GM23338 (cell line): ENCODE results near the gene SORCS3. TPM values are rescaled to one million over a fixed set of nuclear protein-coding genes. Genes with fewer than 3 reads are reported as not detected.

Experiments used
- ATAC-seq: fragments of 200-7000 bp; cut with Tn5 transposase; 3 replicates; pipeline ENCODE4 v1.9.1; 2020
- DNase-seq: peaks from one replicate; pipeline ENCODE4 v3.0.0-alpha.2; 2015; ENCODE audit warnings: low spot score
- H2AFZ ChIP-seq: fragments of 200-600 bp; sonication (generic); 2 replicates; pipeline ENCODE4 v1.8.0; 2016; ENCODE audit warnings: antibody characterized with exemption, mild to moderate bottlenecking, moderate library complexity
- H3F3A ChIP-seq: fragments of 200-600 bp; sonication (generic); replicated peaks from 2 replicates; pipeline ENCODE4 v1.8.0; 2017; ENCODE audit warnings: antibody characterized with exemption, mixed run types, low read depth
- H3K27ac ChIP-seq: fragments of 200-600 bp; sonication (generic); 2 replicates; pipeline ENCODE4 v1.6.1; 2016; ENCODE audit warnings: low read depth
- H3K27me3 ChIP-seq: fragments of 200-600 bp; sonication (generic); 2 replicates; pipeline ENCODE4 v1.8.0; 2016; ENCODE audit warnings: mild to moderate bottlenecking, mixed run types, moderate library complexity; ENCODE audit not compliant: insufficient read depth
- H3K36me3 ChIP-seq: fragments of 200-600 bp; sonication (generic); 2 replicates; pipeline ENCODE4 v1.8.0; 2016; ENCODE audit warnings: mild to moderate bottlenecking; ENCODE audit not compliant: insufficient read depth
- H3K4me1 ChIP-seq: fragments of 200-600 bp; sonication (generic); 2 replicates; pipeline ENCODE4 v1.8.0; 2016; ENCODE audit warnings: mild to moderate bottlenecking, moderate library complexity; ENCODE audit not compliant: insufficient read depth
- H3K4me2 ChIP-seq: fragments of 200-600 bp; sonication (generic); 2 replicates; pipeline ENCODE4 v1.7.1; 2017; ENCODE audit warnings: mixed run types
- H3K4me3 ChIP-seq: fragments of 200-600 bp; sonication (generic); 2 replicates; pipeline ENCODE4 v1.6.1; 2016; ENCODE audit warnings: mixed run types
- H3K79me2 ChIP-seq: fragments of 200-600 bp; sonication (generic); replicated peaks from 2 replicates; pipeline ENCODE4 v1.8.0; 2017; ENCODE audit warnings: mild to moderate bottlenecking; ENCODE audit not compliant: insufficient read depth
- H3K9me2 ChIP-seq: fragments of 200-600 bp; sonication (generic); 2 replicates; pipeline ENCODE4 v1.8.0; 2017; ENCODE audit not compliant: insufficient read depth
- H4K20me1 ChIP-seq: fragments of 200-600 bp; sonication (generic); replicated peaks from 2 replicates; pipeline ENCODE4 v1.8.0; 2017; ENCODE audit warnings: mild to moderate bottlenecking; ENCODE audit not compliant: insufficient read depth
- H3K27ac Mint-ChIP-seq: 2 replicates; pipeline ENCODE4 v1.8.0; 2020; ENCODE audit warnings: inconsistent platforms, mild to moderate bottlenecking, moderate library complexity, mixed read lengths
- H3K27me3 Mint-ChIP-seq: 3 replicates; pipeline ENCODE4 v1.8.0; 2022; ENCODE audit warnings: low read depth, mild to moderate bottlenecking, moderate library complexity, mixed read lengths, inconsistent platforms; ENCODE audit not compliant: insufficient read depth, poor library complexity
- H3K36me3 Mint-ChIP-seq: 3 replicates; pipeline ENCODE4 v1.8.0; 2021; ENCODE audit warnings: low read depth, mild to moderate bottlenecking, inconsistent platforms, moderate library complexity, mixed read lengths
- H3K4me1 Mint-ChIP-seq: 3 replicates; pipeline ENCODE4 v1.8.0; 2020; ENCODE audit warnings: mild to moderate bottlenecking, inconsistent platforms, mixed read lengths
- H3K4me3 Mint-ChIP-seq: 3 replicates; pipeline ENCODE4 v1.8.0; 2021; ENCODE audit warnings: moderate library complexity, mild to moderate bottlenecking, inconsistent platforms, mixed read lengths
- H3K9me3 Mint-ChIP-seq: 3 replicates; pipeline ENCODE4 v1.8.0; 2020; ENCODE audit warnings: moderate library complexity, mild to moderate bottlenecking, inconsistent platforms, mixed read lengths
- EZH2 ChIP-seq: fragments of 200-600 bp; sonication (generic); IDR thresholded peaks from one replicate; pipeline ENCODE4 v1.8.0; 2017; ENCODE audit warnings: antibody characterized with exemption, mild to moderate bottlenecking, low read depth; ENCODE audit not compliant: unreplicated experiment
- EZH2phosphoT487 ChIP-seq: fragments of 200-600 bp; sonication (generic); IDR thresholded peaks from one replicate; pipeline ENCODE4 v1.8.1; 2018; ENCODE audit warnings: antibody characterized with exemption; ENCODE audit not compliant: unreplicated experiment
- JUNB ChIP-seq: IDR thresholded peaks from one replicate; pipeline ENCODE4 v1.6.1; 2016; ENCODE audit warnings: antibody characterized with exemption; ENCODE audit not compliant: unreplicated experiment
- NANOG ChIP-seq: IDR thresholded peaks from 2 replicates; pipeline ENCODE4 v1.6.1; 2016; ENCODE audit warnings: antibody characterized with exemption, borderline replicate concordance
- POLR2AphosphoS5 ChIP-seq: IDR thresholded peaks from 2 replicates; pipeline ENCODE4 v1.6.1; 2016; ENCODE audit warnings: antibody characterized with exemption, low read depth
- STAT1 ChIP-seq: IDR thresholded peaks from one replicate; pipeline ENCODE4 v1.6.1; 2016; ENCODE audit warnings: antibody characterized with exemption; ENCODE audit not compliant: unreplicated experiment
- ZNF114 ChIP-seq: fragments of 250-450 bp; sonication (Bioruptor Pico); IDR thresholded peaks from 2 replicates; pipeline ENCODE4 v1.5.0; 2020; ENCODE audit warnings: mild to moderate bottlenecking, moderate library complexity
- ZNF331 ChIP-seq: fragments of 250-450 bp; sonication (Bioruptor Pico); IDR thresholded peaks from 2 replicates; pipeline ENCODE4 v1.5.0; 2020; ENCODE audit warnings: low read depth, mild to moderate bottlenecking, moderate library complexity
- polyA plus RNA-seq: library from polyadenylated mRNA; unstranded; fragments of >200 nt; fragmentation: Nextera tagmentation; extraction: Ambion mirVana; gene quantifications from 2 replicates; pipeline ENCODE4 v1.2.1, GENCODE V29; 2016
- total RNA-seq: library from RNA; depleted of rRNA; stranded (reverse); fragments of >200 nt; shearing (Covaris generic); gene quantifications from 2 replicates; pipeline ENCODE4 v1.2.3, GENCODE V29; 2014
- TF ChIP-seq, protein P1 (sequence below): IDR thresholded peaks from one replicate; pipeline ENCODE4 v1.6.1; 2018; ENCODE audit warnings: antibody characterized with exemption; ENCODE audit not compliant: unreplicated experiment
- TF ChIP-seq, protein P2 (sequence below): fragments of 250-450 bp; sonication (Bioruptor Pico); IDR thresholded peaks from 2 replicates; pipeline ENCODE4 v1.5.0; 2020; ENCODE audit warnings: mild to moderate bottlenecking, moderate library complexity
- TF ChIP-seq, protein P3 (sequence below), 2 experiments: fragments of 200-600 bp in 1 of 2; sonication (generic) in 1 of 2; conservative IDR thresholded peaks; 2 replicates each; pipeline versions ENCODE4 v1.5.1 to v1.6.1; 2016 to 2017; ENCODE audit warnings: antibody characterized with exemption in 2 of 2, low read depth in 2 of 2, mild to moderate bottlenecking in 2 of 2, moderate library complexity in 1 of 2
- TF ChIP-seq, protein P4 (sequence below): IDR thresholded peaks from 2 replicates; pipeline ENCODE4 v1.6.1; 2016; ENCODE audit warnings: antibody characterized with exemption

SORCS3 gene
- total and polyA plus RNA-seq, 2 experiments from 2014 or later: 0.37 to 1.4 TPM

DNA sequence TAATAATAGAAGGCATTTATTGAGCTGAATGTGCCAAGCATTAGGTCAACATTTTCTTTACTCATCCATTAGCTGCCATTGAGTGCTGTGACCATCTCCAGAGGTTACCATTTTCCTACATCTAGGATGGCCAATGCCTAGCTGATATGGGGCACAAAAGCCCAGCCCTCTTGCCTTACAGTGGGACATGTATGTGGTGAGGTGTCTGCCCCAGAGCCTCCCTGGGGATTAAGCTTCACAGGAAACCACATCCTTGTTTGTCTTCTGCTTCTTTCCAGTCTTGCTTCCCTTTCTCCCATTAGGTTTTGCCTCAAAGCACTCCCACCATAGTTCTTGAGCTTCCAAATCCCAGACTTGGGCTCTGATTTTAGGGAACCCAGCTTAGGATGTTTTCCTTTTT lies 258.7 kb downstream of the SORCS3 start:
- no peak overlapping the region for H3K27ac ChIP-seq
- H3K79me2 ChIP-seq: no peaks in the 10 kb centered on the region
- Mint-ChIP-seq H3K36me3 (no peaks in the 10 kb centered on the region), H3K4me1 (no peaks in the 10 kb centered on the region; the same call in 2 of the 3 replicates), H3K27me3 (peaks cover 1% of the 10 kb centered on the region), H3K27ac (no peak overlapping the region), H3K9me3 (no peaks in the 10 kb centered on the region), H3K4me3 (no peak overlapping the region)
- 0 out of 2 replicates have a peak, but pooled peaks cover 2% of the 10 kb centered on the region for H3K9me2 ChIP-seq
- ATAC-seq (no peak), DNase-seq (no peak)
- no peaks in the 10 kb centered on the region for H3K36me3 ChIP-seq
- H3K4me2 ChIP-seq: no peak overlapping the region
- no peaks in the 10 kb centered on the region for H4K20me1 ChIP-seq
- no peaks in the 10 kb centered on the region for H3K4me1 ChIP-seq
- H2AFZ ChIP-seq: no peak overlapping the region
- no peaks in the 10 kb centered on the region for H3K27me3 ChIP-seq
- no peak overlapping the region for H3K4me3 ChIP-seq
- TF ChIP-seq, protein P1, sequence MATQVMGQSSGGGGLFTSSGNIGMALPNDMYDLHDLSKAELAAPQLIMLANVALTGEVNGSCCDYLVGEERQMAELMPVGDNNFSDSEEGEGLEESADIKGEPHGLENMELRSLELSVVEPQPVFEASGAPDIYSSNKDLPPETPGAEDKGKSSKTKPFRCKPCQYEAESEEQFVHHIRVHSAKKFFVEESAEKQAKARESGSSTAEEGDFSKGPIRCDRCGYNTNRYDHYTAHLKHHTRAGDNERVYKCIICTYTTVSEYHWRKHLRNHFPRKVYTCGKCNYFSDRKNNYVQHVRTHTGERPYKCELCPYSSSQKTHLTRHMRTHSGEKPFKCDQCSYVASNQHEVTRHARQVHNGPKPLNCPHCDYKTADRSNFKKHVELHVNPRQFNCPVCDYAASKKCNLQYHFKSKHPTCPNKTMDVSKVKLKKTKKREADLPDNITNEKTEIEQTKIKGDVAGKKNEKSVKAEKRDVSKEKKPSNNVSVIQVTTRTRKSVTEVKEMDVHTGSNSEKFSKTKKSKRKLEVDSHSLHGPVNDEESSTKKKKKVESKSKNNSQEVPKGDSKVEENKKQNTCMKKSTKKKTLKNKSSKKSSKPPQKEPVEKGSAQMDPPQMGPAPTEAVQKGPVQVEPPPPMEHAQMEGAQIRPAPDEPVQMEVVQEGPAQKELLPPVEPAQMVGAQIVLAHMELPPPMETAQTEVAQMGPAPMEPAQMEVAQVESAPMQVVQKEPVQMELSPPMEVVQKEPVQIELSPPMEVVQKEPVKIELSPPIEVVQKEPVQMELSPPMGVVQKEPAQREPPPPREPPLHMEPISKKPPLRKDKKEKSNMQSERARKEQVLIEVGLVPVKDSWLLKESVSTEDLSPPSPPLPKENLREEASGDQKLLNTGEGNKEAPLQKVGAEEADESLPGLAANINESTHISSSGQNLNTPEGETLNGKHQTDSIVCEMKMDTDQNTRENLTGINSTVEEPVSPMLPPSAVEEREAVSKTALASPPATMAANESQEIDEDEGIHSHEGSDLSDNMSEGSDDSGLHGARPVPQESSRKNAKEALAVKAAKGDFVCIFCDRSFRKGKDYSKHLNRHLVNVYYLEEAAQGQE: no peak
- TF ChIP-seq EZH2phosphoT487 (no peak), JUNB (no peak), EZH2 (no peak), NANOG (no peak), ZNF331 (CRISPR knock-in tag) (no peak), POLR2AphosphoS5 (no peak), ZNF114 (CRISPR knock-in tag) (no peak), STAT1 (no peak)
- TF ChIP-seq, protein P2, sequence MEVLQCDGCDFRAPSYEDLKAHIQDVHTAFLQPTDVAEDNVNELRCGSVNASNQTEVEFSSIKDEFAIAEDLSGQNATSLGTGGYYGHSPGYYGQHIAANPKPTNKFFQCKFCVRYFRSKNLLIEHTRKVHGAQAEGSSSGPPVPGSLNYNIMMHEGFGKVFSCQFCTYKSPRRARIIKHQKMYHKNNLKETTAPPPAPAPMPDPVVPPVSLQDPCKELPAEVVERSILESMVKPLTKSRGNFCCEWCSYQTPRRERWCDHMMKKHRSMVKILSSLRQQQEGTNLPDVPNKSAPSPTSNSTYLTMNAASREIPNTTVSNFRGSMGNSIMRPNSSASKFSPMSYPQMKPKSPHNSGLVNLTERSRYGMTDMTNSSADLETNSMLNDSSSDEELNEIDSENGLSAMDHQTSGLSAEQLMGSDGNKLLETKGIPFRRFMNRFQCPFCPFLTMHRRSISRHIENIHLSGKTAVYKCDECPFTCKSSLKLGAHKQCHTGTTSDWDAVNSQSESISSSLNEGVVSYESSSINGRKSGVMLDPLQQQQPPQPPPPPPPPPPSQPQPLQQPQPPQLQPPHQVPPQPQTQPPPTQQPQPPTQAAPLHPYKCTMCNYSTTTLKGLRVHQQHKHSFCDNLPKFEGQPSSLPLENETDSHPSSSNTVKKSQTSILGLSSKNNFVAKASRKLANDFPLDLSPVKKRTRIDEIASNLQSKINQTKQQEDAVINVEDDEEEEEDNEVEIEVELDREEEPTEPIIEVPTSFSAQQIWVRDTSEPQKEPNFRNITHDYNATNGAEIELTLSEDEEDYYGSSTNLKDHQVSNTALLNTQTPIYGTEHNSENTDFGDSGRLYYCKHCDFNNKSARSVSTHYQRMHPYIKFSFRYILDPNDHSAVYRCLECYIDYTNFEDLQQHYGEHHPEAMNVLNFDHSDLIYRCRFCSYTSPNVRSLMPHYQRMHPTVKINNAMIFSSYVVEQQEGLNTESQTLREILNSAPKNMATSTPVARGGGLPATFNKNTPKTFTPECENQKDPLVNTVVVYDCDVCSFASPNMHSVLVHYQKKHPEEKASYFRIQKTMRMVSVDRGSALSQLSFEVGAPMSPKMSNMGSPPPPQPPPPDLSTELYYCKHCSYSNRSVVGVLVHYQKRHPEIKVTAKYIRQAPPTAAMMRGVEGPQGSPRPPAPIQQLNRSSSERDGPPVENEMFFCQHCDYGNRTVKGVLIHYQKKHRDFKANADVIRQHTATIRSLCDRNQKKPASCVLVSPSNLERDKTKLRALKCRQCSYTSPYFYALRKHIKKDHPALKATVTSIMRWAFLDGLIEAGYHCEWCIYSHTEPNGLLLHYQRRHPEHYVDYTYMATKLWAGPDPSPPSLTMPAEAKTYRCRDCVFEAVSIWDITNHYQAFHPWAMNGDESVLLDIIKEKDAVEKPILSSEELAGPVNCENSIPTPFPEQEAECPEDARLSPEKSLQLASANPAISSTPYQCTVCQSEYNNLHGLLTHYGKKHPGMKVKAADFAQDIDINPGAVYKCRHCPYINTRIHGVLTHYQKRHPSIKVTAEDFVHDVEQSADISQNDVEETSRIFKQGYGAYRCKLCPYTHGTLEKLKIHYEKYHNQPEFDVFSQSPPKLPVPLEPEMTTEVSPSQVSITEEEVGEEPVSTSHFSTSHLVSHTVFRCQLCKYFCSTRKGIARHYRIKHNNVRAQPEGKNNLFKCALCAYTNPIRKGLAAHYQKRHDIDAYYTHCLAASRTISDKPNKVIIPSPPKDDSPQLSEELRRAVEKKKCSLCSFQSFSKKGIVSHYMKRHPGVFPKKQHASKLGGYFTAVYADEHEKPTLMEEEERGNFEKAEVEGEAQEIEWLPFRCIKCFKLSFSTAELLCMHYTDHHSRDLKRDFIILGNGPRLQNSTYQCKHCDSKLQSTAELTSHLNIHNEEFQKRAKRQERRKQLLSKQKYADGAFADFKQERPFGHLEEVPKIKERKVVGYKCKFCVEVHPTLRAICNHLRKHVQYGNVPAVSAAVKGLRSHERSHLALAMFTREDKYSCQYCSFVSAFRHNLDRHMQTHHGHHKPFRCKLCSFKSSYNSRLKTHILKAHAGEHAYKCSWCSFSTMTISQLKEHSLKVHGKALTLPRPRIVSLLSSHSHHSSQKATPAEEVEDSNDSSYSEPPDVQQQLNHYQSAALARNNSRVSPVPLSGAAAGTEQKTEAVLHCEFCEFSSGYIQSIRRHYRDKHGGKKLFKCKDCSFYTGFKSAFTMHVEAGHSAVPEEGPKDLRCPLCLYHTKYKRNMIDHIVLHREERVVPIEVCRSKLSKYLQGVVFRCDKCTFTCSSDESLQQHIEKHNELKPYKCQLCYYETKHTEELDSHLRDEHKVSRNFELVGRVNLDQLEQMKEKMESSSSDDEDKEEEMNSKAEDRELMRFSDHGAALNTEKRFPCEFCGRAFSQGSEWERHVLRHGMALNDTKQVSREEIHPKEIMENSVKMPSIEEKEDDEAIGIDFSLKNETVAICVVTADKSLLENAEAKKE (CRISPR knock-in tag): no peak
- TF ChIP-seq, protein P3, sequence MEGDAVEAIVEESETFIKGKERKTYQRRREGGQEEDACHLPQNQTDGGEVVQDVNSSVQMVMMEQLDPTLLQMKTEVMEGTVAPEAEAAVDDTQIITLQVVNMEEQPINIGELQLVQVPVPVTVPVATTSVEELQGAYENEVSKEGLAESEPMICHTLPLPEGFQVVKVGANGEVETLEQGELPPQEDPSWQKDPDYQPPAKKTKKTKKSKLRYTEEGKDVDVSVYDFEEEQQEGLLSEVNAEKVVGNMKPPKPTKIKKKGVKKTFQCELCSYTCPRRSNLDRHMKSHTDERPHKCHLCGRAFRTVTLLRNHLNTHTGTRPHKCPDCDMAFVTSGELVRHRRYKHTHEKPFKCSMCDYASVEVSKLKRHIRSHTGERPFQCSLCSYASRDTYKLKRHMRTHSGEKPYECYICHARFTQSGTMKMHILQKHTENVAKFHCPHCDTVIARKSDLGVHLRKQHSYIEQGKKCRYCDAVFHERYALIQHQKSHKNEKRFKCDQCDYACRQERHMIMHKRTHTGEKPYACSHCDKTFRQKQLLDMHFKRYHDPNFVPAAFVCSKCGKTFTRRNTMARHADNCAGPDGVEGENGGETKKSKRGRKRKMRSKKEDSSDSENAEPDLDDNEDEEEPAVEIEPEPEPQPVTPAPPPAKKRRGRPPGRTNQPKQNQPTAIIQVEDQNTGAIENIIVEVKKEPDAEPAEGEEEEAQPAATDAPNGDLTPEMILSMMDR (conservative IDR thresholded peaks at IDR 0.05; ENCODE audit: low read depth in 2 of 2): no peak
- TF ChIP-seq, protein P4, sequence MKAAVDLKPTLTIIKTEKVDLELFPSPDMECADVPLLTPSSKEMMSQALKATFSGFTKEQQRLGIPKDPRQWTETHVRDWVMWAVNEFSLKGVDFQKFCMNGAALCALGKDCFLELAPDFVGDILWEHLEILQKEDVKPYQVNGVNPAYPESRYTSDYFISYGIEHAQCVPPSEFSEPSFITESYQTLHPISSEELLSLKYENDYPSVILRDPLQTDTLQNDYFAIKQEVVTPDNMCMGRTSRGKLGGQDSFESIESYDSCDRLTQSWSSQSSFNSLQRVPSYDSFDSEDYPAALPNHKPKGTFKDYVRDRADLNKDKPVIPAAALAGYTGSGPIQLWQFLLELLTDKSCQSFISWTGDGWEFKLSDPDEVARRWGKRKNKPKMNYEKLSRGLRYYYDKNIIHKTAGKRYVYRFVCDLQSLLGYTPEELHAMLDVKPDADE: no peak
- H3F3A ChIP-seq: no peaks in the 10 kb centered on the region
